ENCODE results near the gene WDR74. TPM values are rescaled to one million over a fixed set of nuclear protein-coding genes. Genes with fewer than 3 reads are reported as not detected.
A peak's percentile ranks its signal among the peaks of the same experiment; 100 is the strongest.

The WDR74 gene
- total and polyA plus RNA-seq, 9 of the 15 experiments (the other 6 are each of a cell fraction or from before 2014, with no cell fraction given), result 32.7 to 210 (median 114) TPM

DNA sequence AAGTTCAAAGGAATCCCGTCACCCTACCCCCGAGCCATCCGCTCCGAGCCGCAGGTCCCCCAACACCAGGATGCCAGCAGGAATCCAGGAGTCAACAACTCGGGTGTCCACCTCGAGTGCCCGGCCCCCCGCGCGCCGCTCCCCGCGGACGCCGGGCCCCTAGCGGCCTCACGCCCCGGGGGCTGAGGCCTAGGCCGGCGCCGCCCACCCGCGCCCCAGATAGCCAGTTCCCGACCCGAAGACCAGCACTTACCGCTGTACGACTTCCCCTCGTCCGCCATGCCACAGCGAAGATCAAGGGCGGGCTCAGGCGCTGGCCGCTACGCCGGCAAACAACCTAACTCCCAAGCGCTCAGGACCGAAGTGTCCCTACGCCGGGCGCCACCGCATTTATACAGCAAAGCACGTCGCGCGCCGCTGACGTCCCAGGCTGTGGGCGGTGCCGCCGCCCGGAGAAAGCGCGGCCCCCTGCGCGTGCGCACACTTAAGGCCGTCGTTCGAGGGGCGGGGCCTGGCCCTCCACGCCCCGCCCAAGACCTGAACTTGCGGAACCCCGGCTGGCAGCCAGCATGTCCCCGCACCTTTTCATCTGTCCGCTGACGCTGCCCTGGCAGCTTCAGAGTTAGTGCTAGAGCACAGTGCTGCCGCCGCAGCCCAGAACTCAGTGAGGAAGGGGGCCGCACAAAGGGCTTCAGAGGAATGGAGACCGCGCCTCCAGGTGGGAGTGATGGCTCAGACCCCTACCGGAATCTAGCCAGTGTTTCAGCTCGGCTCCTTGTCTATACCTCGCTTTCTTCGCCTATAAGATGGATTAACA, 34.1 kb downstream of the WDR74 start, which contains the start of gene NXF1 (continued):
- TF ChIP-seq, protein P1, sequence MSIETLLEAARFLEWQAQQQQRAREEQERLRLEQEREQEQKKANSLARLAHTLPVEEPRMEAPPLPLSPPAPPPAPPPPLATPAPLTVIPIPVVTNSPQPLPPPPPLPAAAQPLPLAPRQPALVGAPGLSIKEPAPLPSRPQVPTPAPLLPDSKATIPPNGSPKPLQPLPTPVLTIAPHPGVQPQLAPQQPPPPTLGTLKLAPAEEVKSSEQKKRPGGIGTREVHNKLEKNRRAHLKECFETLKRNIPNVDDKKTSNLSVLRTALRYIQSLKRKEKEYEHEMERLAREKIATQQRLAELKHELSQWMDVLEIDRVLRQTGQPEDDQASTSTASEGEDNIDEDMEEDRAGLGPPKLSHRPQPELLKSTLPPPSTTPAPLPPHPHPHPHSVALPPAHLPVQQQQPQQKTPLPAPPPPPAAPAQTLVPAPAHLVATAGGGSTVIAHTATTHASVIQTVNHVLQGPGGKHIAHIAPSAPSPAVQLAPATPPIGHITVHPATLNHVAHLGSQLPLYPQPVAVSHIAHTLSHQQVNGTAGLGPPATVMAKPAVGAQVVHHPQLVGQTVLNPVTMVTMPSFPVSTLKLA (conservative IDR thresholded peaks at IDR 0.05), result peak; percentile 72 to 87
- TF ChIP-seq TEAD4 (IDR thresholded peaks at IDR 0.05; ENCODE audit: low read length), result peak; percentile 20; the same call in 1 of the 2 replicates
- no peak for TF ChIP-seq TEAD4 (CRISPR knock-in tag; IDR thresholded peaks at IDR 0.05; ENCODE audit: borderline replicate concordance)
- TF ChIP-seq, protein P2, sequence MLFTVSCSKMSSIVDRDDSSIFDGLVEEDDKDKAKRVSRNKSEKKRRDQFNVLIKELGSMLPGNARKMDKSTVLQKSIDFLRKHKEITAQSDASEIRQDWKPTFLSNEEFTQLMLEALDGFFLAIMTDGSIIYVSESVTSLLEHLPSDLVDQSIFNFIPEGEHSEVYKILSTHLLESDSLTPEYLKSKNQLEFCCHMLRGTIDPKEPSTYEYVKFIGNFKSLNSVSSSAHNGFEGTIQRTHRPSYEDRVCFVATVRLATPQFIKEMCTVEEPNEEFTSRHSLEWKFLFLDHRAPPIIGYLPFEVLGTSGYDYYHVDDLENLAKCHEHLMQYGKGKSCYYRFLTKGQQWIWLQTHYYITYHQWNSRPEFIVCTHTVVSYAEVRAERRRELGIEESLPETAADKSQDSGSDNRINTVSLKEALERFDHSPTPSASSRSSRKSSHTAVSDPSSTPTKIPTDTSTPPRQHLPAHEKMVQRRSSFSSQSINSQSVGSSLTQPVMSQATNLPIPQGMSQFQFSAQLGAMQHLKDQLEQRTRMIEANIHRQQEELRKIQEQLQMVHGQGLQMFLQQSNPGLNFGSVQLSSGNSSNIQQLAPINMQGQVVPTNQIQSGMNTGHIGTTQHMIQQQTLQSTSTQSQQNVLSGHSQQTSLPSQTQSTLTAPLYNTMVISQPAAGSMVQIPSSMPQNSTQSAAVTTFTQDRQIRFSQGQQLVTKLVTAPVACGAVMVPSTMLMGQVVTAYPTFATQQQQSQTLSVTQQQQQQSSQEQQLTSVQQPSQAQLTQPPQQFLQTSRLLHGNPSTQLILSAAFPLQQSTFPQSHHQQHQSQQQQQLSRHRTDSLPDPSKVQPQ (CRISPR knock-in tag; IDR thresholded peaks at IDR 0.05; ENCODE audit: borderline replicate concordance), result no peak
- peak; percentile 52 for TF ChIP-seq L3MBTL2 (IDR thresholded peaks at IDR 0.05)
- no peak for TF ChIP-seq NFIX (CRISPR knock-in tag; IDR thresholded peaks at IDR 0.05; ENCODE audit: low read depth)
- TF ChIP-seq, protein P3, sequence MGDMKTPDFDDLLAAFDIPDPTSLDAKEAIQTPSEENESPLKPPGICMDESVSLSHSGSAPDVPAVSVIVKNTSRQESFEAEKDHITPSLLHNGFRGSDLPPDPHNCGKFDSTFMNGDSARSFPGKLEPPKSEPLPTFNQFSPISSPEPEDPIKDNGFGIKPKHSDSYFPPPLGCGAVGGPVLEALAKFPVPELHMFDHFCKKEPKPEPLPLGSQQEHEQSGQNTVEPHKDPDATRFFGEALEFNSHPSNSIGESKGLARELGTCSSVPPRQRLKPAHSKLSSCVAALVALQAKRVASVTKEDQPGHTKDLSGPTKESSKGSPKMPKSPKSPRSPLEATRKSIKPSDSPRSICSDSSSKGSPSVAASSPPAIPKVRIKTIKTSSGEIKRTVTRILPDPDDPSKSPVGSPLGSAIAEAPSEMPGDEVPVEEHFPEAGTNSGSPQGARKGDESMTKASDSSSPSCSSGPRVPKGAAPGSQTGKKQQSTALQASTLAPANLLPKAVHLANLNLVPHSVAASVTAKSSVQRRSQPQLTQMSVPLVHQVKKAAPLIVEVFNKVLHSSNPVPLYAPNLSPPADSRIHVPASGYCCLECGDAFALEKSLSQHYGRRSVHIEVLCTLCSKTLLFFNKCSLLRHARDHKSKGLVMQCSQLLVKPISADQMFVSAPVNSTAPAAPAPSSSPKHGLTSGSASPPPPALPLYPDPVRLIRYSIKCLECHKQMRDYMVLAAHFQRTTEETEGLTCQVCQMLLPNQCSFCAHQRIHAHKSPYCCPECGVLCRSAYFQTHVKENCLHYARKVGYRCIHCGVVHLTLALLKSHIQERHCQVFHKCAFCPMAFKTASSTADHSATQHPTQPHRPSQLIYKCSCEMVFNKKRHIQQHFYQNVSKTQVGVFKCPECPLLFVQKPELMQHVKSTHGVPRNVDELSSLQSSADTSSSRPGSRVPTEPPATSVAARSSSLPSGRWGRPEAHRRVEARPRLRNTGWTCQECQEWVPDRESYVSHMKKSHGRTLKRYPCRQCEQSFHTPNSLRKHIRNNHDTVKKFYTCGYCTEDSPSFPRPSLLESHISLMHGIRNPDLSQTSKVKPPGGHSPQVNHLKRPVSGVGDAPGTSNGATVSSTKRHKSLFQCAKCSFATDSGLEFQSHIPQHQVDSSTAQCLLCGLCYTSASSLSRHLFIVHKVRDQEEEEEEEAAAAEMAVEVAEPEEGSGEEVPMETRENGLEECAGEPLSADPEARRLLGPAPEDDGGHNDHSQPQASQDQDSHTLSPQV (IDR thresholded peaks at IDR 0.05), result no peak
- TF ChIP-seq NFE2 (IDR thresholded peaks at IDR 0.05; ENCODE audit: low read depth), result no peak
- TF ChIP-seq, protein P4, sequence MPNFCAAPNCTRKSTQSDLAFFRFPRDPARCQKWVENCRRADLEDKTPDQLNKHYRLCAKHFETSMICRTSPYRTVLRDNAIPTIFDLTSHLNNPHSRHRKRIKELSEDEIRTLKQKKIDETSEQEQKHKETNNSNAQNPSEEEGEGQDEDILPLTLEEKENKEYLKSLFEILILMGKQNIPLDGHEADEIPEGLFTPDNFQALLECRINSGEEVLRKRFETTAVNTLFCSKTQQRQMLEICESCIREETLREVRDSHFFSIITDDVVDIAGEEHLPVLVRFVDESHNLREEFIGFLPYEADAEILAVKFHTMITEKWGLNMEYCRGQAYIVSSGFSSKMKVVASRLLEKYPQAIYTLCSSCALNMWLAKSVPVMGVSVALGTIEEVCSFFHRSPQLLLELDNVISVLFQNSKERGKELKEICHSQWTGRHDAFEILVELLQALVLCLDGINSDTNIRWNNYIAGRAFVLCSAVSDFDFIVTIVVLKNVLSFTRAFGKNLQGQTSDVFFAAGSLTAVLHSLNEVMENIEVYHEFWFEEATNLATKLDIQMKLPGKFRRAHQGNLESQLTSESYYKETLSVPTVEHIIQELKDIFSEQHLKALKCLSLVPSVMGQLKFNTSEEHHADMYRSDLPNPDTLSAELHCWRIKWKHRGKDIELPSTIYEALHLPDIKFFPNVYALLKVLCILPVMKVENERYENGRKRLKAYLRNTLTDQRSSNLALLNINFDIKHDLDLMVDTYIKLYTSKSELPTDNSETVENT (CRISPR knock-in tag; IDR thresholded peaks at IDR 0.05), result peak; percentile 97
- TF ChIP-seq, protein P5, sequence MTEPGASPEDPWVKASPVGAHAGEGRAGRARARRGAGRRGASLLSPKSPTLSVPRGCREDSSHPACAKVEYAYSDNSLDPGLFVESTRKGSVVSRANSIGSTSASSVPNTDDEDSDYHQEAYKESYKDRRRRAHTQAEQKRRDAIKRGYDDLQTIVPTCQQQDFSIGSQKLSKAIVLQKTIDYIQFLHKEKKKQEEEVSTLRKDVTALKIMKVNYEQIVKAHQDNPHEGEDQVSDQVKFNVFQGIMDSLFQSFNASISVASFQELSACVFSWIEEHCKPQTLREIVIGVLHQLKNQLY (CRISPR knock-in tag; conservative IDR thresholded peaks at IDR 0.05), result peak in 1 of 2 experiments; percentile 84; a peak in 1 of 4 replicates
- TF ChIP-seq, protein P6, sequence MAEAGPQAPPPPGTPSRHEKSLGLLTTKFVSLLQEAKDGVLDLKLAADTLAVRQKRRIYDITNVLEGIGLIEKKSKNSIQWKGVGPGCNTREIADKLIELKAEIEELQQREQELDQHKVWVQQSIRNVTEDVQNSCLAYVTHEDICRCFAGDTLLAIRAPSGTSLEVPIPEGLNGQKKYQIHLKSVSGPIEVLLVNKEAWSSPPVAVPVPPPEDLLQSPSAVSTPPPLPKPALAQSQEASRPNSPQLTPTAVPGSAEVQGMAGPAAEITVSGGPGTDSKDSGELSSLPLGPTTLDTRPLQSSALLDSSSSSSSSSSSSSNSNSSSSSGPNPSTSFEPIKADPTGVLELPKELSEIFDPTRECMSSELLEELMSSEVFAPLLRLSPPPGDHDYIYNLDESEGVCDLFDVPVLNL (CRISPR knock-in tag; IDR thresholded peaks at IDR 0.05; ENCODE audit: low read depth), result no peak
- TF ChIP-seq, protein P7, sequence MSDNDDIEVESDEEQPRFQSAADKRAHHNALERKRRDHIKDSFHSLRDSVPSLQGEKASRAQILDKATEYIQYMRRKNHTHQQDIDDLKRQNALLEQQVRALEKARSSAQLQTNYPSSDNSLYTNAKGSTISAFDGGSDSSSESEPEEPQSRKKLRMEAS (CRISPR knock-in tag; IDR thresholded peaks at IDR 0.05), result peak; percentile 73

All from K562 (cell line).